Measurements from ENCODE around the gene USB1. TPM values are rescaled to one million over a fixed set of nuclear protein-coding genes. Genes with fewer than 3 reads are reported as not detected.

The USB1 gene
- total RNA-seq, 3 donors from 2014 or later: 14.5 to 37.0 (median 26.4) TPM

DNA sequence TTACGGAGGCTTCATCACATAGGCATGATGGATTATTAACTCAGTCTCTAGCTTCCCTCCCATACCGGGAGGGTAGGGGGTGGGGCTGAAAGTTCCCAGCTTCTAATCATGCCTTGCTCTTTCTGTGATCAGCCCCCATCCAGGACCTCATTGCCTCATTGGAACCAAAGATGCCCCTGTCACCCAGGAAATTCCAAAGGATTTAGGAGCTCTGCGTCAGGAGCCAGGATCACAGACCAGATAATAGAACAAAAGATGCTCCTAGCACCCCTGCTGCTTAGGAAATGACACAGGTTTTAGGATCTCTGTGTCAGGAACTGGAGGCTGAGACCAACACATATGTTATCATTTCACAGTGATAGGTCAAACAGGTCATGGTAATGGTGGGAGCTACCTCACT lies 9.7 kb downstream of the USB1 start:
- H3K4me1 ChIP-seq: no peaks in the 10 kb centered on the region

DNA sequence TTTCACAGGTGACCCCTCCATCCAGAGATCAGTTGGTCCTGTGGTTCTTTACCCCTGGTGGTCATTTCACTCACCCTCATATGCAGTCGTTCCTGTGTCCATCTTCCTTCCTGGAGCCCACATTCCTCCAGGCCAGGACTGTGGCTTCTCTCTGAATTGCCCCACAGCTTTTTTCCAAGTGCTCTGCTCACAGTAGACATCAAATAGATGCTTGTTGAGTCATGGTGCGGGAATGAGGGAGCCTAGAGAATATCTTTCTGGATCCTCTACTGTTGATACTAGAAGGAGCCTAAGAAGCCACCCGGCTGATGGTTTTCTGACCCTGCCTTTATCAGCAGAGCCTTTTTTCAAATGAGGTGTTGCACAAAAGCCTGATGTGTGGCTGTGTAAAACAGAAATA lies 10.4 kb downstream of the USB1 start:
- TF ChIP-seq POLR2AphosphoS5 (IDR thresholded peaks at IDR 0.05): no peak
- TF ChIP-seq, protein P1, sequence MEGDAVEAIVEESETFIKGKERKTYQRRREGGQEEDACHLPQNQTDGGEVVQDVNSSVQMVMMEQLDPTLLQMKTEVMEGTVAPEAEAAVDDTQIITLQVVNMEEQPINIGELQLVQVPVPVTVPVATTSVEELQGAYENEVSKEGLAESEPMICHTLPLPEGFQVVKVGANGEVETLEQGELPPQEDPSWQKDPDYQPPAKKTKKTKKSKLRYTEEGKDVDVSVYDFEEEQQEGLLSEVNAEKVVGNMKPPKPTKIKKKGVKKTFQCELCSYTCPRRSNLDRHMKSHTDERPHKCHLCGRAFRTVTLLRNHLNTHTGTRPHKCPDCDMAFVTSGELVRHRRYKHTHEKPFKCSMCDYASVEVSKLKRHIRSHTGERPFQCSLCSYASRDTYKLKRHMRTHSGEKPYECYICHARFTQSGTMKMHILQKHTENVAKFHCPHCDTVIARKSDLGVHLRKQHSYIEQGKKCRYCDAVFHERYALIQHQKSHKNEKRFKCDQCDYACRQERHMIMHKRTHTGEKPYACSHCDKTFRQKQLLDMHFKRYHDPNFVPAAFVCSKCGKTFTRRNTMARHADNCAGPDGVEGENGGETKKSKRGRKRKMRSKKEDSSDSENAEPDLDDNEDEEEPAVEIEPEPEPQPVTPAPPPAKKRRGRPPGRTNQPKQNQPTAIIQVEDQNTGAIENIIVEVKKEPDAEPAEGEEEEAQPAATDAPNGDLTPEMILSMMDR (IDR thresholded peaks at IDR 0.05): no peak
- TF ChIP-seq POLR2A (IDR thresholded peaks at IDR 0.05): no peak
- no peak for DNase-seq (ENCODE audit: low spot score in 2 of 2)
- Histone ChIP-seq H3K4me3 (no peak overlapping the region), H3K27me3 (no peaks in the 10 kb centered on the region), H3K9me3 (no peaks in the 10 kb centered on the region), H3K36me3 (no peaks in the 10 kb centered on the region), H3K27ac (no peak overlapping the region), H3K4me1 (no peaks in the 10 kb centered on the region)
- intact Hi-C loops (cut with DNase I; ENCODE audit: low total_unique reads): no loop called here

More for the DNA sequence above, 9.7 kb downstream of the USB1 start:
- no peak for DNase-seq (ENCODE audit: low spot score in 2 of 2)
- TF ChIP-seq, protein P1 (IDR thresholded peaks at IDR 0.05): no peak
- TF ChIP-seq POLR2A (IDR thresholded peaks at IDR 0.05) (no peak), POLR2AphosphoS5 (IDR thresholded peaks at IDR 0.05) (no peak)
- intact Hi-C loops (cut with DNase I; ENCODE audit: low total_unique reads): no loop called here
- H3K27ac ChIP-seq: no peak overlapping the region
- H3K36me3 ChIP-seq: no peaks in the 10 kb centered on the region
- no peaks in the 10 kb centered on the region for H3K9me3 ChIP-seq
- no peak overlapping the region for H3K4me3 ChIP-seq
- no peaks in the 10 kb centered on the region for H3K27me3 ChIP-seq

GRCh38 chr16:58012481-58012880 lies 11.3 kb downstream of the USB1 start:
- TF ChIP-seq POLR2A (IDR thresholded peaks at IDR 0.05) (no peak), POLR2AphosphoS5 (IDR thresholded peaks at IDR 0.05) (no peak)
- TF ChIP-seq, protein P1 (IDR thresholded peaks at IDR 0.05): no peak
- Histone ChIP-seq H3K27me3 (no peaks in the 10 kb centered on the region), H3K27ac (no peak overlapping the region), H3K9me3 (no peaks in the 10 kb centered on the region), H3K36me3 (no peaks in the 10 kb centered on the region), H3K4me3 (no peak overlapping the region), H3K4me1 (no peaks in the 10 kb centered on the region)
- intact Hi-C loops (cut with DNase I; ENCODE audit: low total_unique reads): no loop called here
- no peak for DNase-seq (ENCODE audit: low spot score in 2 of 2)

GRCh38 chr16:58013201-58013956 lies 12.2 kb downstream of the USB1 start:
- TF ChIP-seq, protein P1 (IDR thresholded peaks at IDR 0.05): no peak
- TF ChIP-seq POLR2A (IDR thresholded peaks at IDR 0.05) (no peak), POLR2AphosphoS5 (IDR thresholded peaks at IDR 0.05) (no peak)
- Histone ChIP-seq H3K9me3 (no peaks in the 10 kb centered on the region), H3K4me3 (no peak overlapping the region), H3K36me3 (no peaks in the 10 kb centered on the region), H3K27ac (no peak overlapping the region), H3K27me3 (no peaks in the 10 kb centered on the region), H3K4me1 (no peaks in the 10 kb centered on the region)
- no peak for DNase-seq (ENCODE audit: low spot score in 2 of 2)
- intact Hi-C loops (cut with DNase I; ENCODE audit: low total_unique reads): no loop called here

DNA sequence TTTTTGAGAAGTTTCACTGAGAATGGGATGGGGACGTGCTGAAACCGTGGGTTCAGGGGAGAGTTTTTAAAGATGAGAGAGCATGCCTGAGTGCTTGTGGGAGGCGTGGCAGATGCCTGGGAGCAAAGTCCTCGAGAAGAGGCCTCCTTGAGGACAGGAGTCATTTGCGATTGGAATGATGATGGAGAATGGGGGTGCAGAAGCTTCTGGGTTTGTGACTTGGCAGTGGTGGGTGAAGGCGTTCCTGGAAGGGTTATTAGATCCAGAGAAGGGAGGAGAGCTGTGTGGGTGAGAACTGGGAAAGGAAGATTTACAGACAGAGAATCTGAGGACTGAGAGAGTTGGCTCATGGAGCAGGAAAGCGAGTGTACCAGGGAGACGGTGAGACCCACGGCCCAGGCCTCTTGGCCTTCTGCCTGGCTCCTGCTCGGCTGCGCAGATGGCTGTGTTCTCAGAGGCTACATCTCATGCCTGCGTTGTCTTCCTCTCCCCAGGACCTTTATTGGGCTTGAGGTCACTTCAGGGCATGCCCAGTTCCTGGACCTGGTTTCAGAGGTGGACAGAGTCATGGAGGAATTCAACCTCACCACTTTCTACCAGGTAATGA lies 15.7 kb downstream of the USB1 start:
- DNase-seq (ENCODE audit: low spot score in 2 of 2): no peak
- H3K4me3 ChIP-seq: no peak overlapping the region
- no peaks in the 10 kb centered on the region for H3K4me1 ChIP-seq
- no peaks in the 10 kb centered on the region for H3K9me3 ChIP-seq
- no peak overlapping the region for H3K27ac ChIP-seq
- TF ChIP-seq, protein P1 (IDR thresholded peaks at IDR 0.05): no peak
- H3K27me3 ChIP-seq: no peaks in the 10 kb centered on the region
- no peaks in the 10 kb centered on the region for H3K36me3 ChIP-seq
- intact Hi-C loops (cut with DNase I; ENCODE audit: low total_unique reads): no loop called here

Measured in breast epithelium (tissue), 4 donors.